IPS DF 6.9 (cell line): ENCODE data around the gene MFSD6.

Experiments used
- DNase-seq: peaks from one replicate; pipeline ENCODE4 v3.0.0-alpha.2; 2013; ENCODE audit warnings: low read depth, low spot score
- H3K27ac ChIP-seq: one replicate; pipeline ENCODE4 v1.5.1; 2013; ENCODE audit warnings: low read length, control low read depth
- H3K27me3 ChIP-seq: 2 replicates; pipeline ENCODE4 v1.6.1; 2013; ENCODE audit warnings: mild to moderate bottlenecking, low read length; ENCODE audit not compliant: control insufficient read depth, insufficient read depth
- H3K36me3 ChIP-seq: 2 replicates; pipeline ENCODE4 v1.6.1; 2013; ENCODE audit warnings: low read length; ENCODE audit not compliant: control insufficient read depth, insufficient read depth
- H3K4me1 ChIP-seq: 2 replicates; pipeline ENCODE4 v1.6.1; 2013; ENCODE audit warnings: low read length; ENCODE audit not compliant: control insufficient read depth, insufficient read depth
- H3K4me3 ChIP-seq: 2 replicates; pipeline ENCODE4 v1.5.1; 2013; ENCODE audit warnings: mild to moderate bottlenecking, low read length
- H3K9me3 ChIP-seq: 2 replicates; pipeline ENCODE4 v1.6.1; 2013; ENCODE audit warnings: low read length, inconsistent platforms; ENCODE audit not compliant: control insufficient read depth, insufficient read depth
- WGBS: extraction: QIAGEN DNeasy Blood & Tissue Kit; methylation state at CpG from one replicate; pipeline ENCODE4 v1.1.7; 2013; ENCODE audit warnings: mixed read lengths, missing lambda C conversion rate; ENCODE audit not compliant: insufficient read length, insufficient coverage; 5-methylcytosine and 5-hydroxymethylcytosine counted together

MFSD6 gene

DNA sequence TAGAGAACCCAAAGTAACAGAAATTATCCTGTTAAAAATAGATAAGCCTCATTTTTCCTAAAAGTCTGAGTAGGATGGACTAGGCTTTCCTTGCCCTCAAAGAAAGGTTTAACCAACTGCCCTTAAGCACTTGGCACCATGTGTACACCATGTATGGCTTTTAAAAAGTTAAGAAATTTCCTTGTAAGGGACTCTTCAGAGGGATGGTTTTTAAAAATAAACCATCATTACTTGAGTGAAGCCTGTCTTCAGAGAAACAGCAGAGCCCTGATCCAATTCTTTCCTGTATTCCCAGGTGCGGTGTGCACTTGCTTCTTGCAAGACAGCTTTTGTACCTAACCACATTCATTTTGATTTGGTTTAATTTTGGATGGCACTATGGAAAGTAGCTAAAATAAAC is 127.4 kb downstream of the MFSD6 start:
- no CpG with 5 or more reads among the region's 1 CpG for WGBS
- H3K4me1 ChIP-seq = 0 out of 2 replicates have a peak, but pooled peaks cover 1% of the 10 kb centered on the region
- H3K36me3 ChIP-seq = no peaks in the 10 kb centered on the region

DNA sequence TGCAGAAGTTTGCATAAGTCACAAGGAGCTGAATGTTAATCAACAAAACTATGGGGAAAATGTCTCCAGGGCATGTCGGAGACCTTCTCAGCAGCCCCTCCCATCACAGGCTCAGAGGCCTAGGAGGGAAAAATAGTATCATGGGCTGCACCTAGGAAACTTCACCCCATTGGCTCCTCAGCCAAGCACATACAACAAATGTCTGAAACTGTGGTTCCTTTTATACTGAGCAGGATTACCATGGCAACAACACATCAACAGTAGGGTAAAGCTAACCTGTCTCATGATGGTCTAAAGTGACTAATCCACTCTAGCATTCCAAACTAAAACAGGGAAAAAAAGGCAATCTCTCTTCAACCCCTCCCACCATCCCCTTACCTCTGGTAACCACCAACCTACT is 129.6 kb downstream of the MFSD6 start:
- Histone ChIP-seq H3K9me3 (no peaks in the 10 kb centered on the region; the same call in 1 of the 2 replicates), H3K27me3 (no peaks in the 10 kb centered on the region), H3K27ac (no peak overlapping the region), H3K4me3 (no peak overlapping the region), H3K4me1 (0 out of 2 replicates have a peak, but pooled peaks cover 1% of the 10 kb centered on the region), H3K36me3 (no peaks in the 10 kb centered on the region)
- no CpG with 5 or more reads among the region's 1 CpG for WGBS
- DNase-seq = no peak

More for the DNA sequence above, 127.4 kb downstream of the MFSD6 start:
- no peak overlapping the region for H3K4me3 ChIP-seq
- no peaks in the 10 kb centered on the region; the same call in 1 of the 2 replicates for H3K9me3 ChIP-seq
- DNase-seq = no peak
- no peak overlapping the region for H3K27ac ChIP-seq
- no peaks in the 10 kb centered on the region for H3K27me3 ChIP-seq

DNA sequence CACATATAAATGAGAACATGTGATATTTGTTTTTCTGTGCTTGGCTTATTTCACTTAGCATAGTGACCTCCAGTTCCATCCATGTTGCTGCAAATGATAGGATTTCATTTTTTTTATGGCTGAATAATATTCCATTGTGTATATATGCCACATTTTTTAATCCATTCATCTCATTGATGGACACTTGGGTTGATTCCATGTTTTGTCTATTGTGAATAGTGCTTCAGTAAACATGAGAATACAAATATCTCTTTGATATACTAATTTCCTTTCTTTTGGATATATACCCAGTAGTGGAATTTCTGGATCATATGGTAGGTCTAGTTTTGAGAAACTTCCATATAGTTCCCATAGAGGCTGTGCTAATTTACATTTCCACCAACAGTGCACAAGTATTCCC is 130.0 kb downstream of the MFSD6 start:
- no peaks in the 10 kb centered on the region; the same call in 1 of the 2 replicates for H3K9me3 ChIP-seq
- no peak overlapping the region for H3K4me3 ChIP-seq
- H3K36me3 ChIP-seq = no peaks in the 10 kb centered on the region
- H3K27ac ChIP-seq = no peak overlapping the region
- no peaks in the 10 kb centered on the region for H3K27me3 ChIP-seq
- 0 out of 2 replicates have a peak, but pooled peaks cover 1% of the 10 kb centered on the region for H3K4me1 ChIP-seq
- DNase-seq = no peak

DNA sequence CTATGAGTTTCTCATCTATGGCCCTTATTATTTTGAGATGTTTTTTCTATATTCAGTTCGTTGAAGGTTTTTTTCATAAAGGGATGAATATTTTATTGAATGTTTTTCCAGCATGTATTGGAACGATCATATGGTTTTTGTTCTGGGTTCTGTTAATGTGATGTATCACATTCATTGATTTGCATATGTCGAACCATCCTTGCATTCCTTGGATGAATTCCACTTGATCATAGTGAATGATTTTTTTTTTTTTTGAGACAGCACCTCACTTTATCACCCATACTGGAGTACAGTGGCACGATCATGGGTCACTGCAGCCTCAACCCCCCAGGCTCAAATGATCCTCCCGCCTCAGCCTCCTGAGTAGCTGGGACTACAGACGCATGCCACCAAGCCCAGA is 131.9 kb downstream of the MFSD6 start:
- no peak overlapping the region for H3K27ac ChIP-seq
- H3K36me3 ChIP-seq = no peaks in the 10 kb centered on the region
- 0 out of 2 replicates have a peak, but pooled peaks cover 1% of the 10 kb centered on the region for H3K4me1 ChIP-seq
- no peaks in the 10 kb centered on the region; the same call in 1 of the 2 replicates for H3K9me3 ChIP-seq
- no CpG with 5 or more reads among the region's 6 CpGs for WGBS
- no peak overlapping the region for H3K4me3 ChIP-seq
- H3K27me3 ChIP-seq = no peaks in the 10 kb centered on the region
- DNase-seq = no peak

DNA sequence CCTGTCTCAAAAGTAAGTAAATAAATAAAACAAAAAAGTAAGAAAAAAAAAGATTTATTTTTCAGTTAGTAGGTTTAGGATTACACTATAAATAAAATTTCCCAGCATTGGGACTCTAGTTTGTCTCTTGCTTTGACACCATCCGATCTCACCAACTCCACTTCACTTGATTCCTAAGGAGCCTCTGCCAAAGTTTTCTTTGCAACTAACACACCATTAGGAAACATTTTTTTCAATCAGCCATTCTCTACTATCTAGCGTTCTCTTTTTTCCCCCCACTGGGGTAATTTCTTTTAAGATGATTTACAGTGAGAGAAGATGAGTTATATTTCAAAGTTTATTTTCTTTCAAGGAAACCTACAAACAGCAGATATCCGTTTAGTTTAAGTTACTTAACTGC is 136.9 kb downstream of the MFSD6 start:
- no peaks in the 10 kb centered on the region; the same call in 1 of the 2 replicates for H3K9me3 ChIP-seq
- no peak overlapping the region for H3K27ac ChIP-seq
- no peaks in the 10 kb centered on the region for H3K36me3 ChIP-seq
- no CpG with 5 or more reads among the region's 3 CpGs for WGBS
- no peaks in the 10 kb centered on the region for H3K4me1 ChIP-seq
- H3K4me3 ChIP-seq = no peak overlapping the region
- DNase-seq = no peak
- H3K27me3 ChIP-seq = no peaks in the 10 kb centered on the region

DNA sequence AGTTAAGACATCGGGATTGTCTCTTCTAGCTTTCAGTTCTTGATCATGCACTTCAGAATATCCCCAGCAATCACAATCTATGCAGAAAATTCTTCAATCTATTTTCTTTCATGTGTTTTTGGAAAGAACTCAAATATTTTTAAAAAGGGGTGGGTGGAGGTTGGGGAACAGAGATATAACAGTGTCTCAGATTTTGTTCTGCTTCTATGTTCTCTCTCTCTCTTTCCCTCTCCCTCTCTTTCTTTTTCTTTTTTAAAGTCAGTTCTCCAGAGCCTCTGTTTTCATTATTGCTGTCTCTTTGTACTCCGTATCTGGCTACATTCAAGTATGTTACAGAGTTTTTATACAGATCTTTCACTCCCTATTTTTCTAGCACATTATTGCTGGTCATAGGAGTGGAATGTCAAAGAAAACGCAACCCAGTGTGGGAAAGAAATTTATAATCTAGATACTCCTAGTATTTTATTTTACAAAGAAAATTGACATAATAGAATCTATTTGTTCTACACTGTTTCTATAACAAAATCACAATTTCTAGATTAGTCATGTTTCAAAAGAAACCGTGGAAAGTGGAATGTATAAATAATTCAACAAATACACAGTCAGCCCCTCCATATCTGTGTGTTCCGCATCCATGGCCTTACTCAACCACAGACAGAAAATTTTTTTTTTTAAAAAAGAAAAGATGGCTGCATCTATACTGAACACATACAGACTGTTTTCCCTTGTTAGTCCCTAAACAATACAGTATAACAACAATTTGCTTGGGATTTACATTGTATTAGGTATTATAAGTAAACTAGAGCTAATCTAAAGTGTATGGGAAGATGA is 137.6 kb downstream of the MFSD6 start:
- Histone ChIP-seq H3K4me3 (no peak overlapping the region), H3K27ac (no peak overlapping the region)
- WGBS = no CpG with 5 or more reads among the region's 5 CpGs

DNA sequence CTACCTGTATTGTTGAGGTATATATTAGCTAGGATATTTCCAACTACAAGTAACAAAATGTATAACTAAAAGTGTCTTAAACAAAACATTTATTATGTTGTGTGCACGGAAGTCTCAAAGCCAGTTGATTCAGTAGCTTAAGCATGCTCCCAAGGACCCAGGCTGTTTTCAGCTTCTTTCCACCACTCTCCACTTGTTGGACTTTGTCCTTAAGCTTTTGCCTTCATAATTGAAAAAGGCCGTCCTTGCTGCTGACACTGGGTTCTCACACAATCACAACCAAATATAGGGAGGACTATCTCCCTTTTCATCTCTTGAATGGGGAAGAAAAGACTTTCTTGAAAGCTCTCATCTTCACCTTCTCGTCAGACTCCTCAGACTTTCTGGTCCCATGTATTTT is 138.6 kb downstream of the MFSD6 start:
- no peak overlapping the region for H3K4me3 ChIP-seq
- H3K27ac ChIP-seq = no peak overlapping the region
- H3K27me3 ChIP-seq = no peaks in the 10 kb centered on the region
- H3K4me1 ChIP-seq = no peaks in the 10 kb centered on the region
- WGBS = no CpG with 5 or more reads among the region's 3 CpGs
- no peak for DNase-seq
- H3K9me3 ChIP-seq = no peaks in the 10 kb centered on the region
- no peaks in the 10 kb centered on the region for H3K36me3 ChIP-seq

More for the DNA sequence above, 137.6 kb downstream of the MFSD6 start:
- no peaks in the 10 kb centered on the region for H3K27me3 ChIP-seq
- no peaks in the 10 kb centered on the region for H3K9me3 ChIP-seq
- H3K4me1 ChIP-seq = no peaks in the 10 kb centered on the region
- H3K36me3 ChIP-seq = no peaks in the 10 kb centered on the region
- no peak for DNase-seq

DNA sequence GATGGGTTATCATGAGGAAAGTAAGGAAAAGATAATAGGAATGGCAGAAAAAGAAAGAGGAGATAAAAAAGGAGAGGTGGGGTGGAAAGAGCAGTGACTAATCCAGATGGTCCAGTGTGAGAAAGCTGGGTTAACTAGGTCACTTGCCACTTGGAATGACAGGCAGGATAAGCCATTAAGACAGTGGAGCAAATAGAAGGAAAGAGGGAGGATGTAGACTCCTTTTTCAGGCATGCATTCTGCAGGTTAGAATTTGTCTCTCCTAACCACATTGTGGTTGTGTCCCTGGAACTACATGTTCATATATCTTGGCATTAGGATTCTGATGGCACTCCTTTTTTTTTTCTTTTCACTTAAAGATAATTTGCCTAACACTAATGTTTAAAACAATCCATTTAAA is 139.7 kb downstream of the MFSD6 start:
- Histone ChIP-seq H3K4me3 (no peak overlapping the region), H3K27ac (no peak overlapping the region), H3K9me3 (no peaks in the 10 kb centered on the region), H3K27me3 (no peaks in the 10 kb centered on the region), H3K36me3 (no peaks in the 10 kb centered on the region), H3K4me1 (no peaks in the 10 kb centered on the region)
- DNase-seq = no peak

DNA sequence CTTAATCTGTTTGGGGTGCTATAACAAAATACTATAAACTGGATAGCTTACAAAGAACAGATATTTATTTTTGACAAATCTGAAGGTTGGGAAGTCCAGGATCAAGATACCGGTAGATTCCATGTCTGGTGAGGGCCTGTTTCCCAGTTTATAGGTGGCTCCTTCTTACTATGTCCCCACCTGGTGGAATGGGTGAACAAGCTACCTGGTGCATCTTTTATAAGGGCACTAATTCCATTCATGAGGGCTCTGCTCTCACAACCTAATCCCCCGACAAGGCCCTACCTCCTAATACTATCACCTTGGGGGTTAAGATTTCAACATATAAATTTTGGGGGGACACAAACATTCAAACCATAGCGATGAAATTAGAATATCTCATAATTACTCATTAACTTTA is 142.0 kb downstream of the MFSD6 start:
- DNase-seq = no peak
- WGBS = 100% methylated on average over 1 of the region's 3 CpGs
- H3K27me3 ChIP-seq = no peaks in the 10 kb centered on the region
- H3K27ac ChIP-seq = no peak overlapping the region
- no peaks in the 10 kb centered on the region; the same call in 1 of the 2 replicates for H3K4me1 ChIP-seq
- no peaks in the 10 kb centered on the region for H3K9me3 ChIP-seq
- H3K4me3 ChIP-seq = no peak overlapping the region
- H3K36me3 ChIP-seq = no peaks in the 10 kb centered on the region
